CD8-positive, alpha-beta memory T cell (primary cell): ENCODE data around the gene CTIF. TPM values are rescaled to one million over a fixed set of nuclear protein-coding genes. Genes with fewer than 3 reads are reported as not detected.
"Not testable (repeated sequence)": the region's sequence is repeated elsewhere in the genome, so short reads cannot be mapped to it uniquely, and the experiment has no call there.

Experiments used
- CTCF ChIA-PET: fragments of 350-600 bp; sonication (Branson Sonifier 250); formaldehyde crosslinking; loops from one replicate; lab custom pipeline; 2021; ENCODE audit warnings: antibody characterized with exemption; lab: Charles Lee
- POLR2A ChIA-PET: fragments of 350-600 bp; sonication (Branson Sonifier 250); formaldehyde crosslinking; loops from one replicate; lab custom pipeline; 2021; ENCODE audit warnings: antibody characterized with exemption; lab: Charles Lee
- DNase-seq, 5 donors: peaks; one replicate each; pipeline versions ENCODE4 v3.0.0 to v3.0.0-alpha.2; 2020 to 2022; ENCODE audit warnings: mixed read lengths in 1 of 5
- H3K27ac ChIP-seq: one replicate; pipeline ENCODE4 v1.7.0; 2013; ENCODE audit warnings: low read depth, mild to moderate bottlenecking, low read length, moderate library complexity
- H3K27me3 ChIP-seq: 2 replicates; pipeline ENCODE4 v1.7.0; 2013; ENCODE audit warnings: low read length, mild to moderate bottlenecking; ENCODE audit not compliant: insufficient read depth, poor library complexity, severe bottlenecking
- H3K36me3 ChIP-seq: 2 replicates; pipeline ENCODE4 v1.7.0; 2013; ENCODE audit warnings: mild to moderate bottlenecking, low read length, moderate library complexity; ENCODE audit not compliant: insufficient read depth
- H3K4me1 ChIP-seq: 2 replicates; pipeline ENCODE4 v1.7.0; 2013; ENCODE audit warnings: mild to moderate bottlenecking, low read length, moderate library complexity; ENCODE audit not compliant: insufficient read depth
- H3K4me3 ChIP-seq: 2 replicates; pipeline ENCODE4 v1.7.0; 2013; ENCODE audit warnings: mild to moderate bottlenecking, low read length
- H3K9me3 ChIP-seq: 2 replicates; pipeline ENCODE4 v1.7.0; 2013; ENCODE audit warnings: mild to moderate bottlenecking, low read length
- H3K27ac Mint-ChIP-seq, 8 donors: one replicate each; pipeline ENCODE4 v1.8.0; 2020 to 2021; ENCODE audit warnings: mixed read lengths in 8 of 8, mild to moderate bottlenecking in 6 of 8, inconsistent platforms in 3 of 8, moderate library complexity in 3 of 8
- H3K27me3 Mint-ChIP-seq, 2 donors: one replicate each; pipeline ENCODE4 v1.8.0; 2020 to 2021; ENCODE audit warnings: mixed read lengths in 2 of 2, mild to moderate bottlenecking in 1 of 2, moderate library complexity in 1 of 2
- H3K36me3 Mint-ChIP-seq, 3 donors: one replicate each; pipeline ENCODE4 v1.8.0; 2020 to 2021; ENCODE audit warnings: mixed read lengths in 3 of 3, inconsistent platforms in 1 of 3, mild to moderate bottlenecking in 1 of 3
- H3K4me1 Mint-ChIP-seq, 3 donors: one replicate each; pipeline ENCODE4 v1.8.0; 2020 to 2021; ENCODE audit warnings: mixed read lengths in 3 of 3, inconsistent platforms in 1 of 3, mild to moderate bottlenecking in 1 of 3
- H3K4me3 Mint-ChIP-seq, 7 donors: one replicate each; pipeline ENCODE4 v1.8.0; 2020 to 2021; ENCODE audit warnings: mixed read lengths in 7 of 7, mild to moderate bottlenecking in 6 of 7, moderate library complexity in 4 of 7, inconsistent platforms in 2 of 7
- H3K9me3 Mint-ChIP-seq, 5 donors: one replicate each; pipeline ENCODE4 v1.8.0; 2020 to 2022; ENCODE audit warnings: mixed read lengths in 5 of 5, mild to moderate bottlenecking in 3 of 5, moderate library complexity in 2 of 5, inconsistent platforms in 1 of 5
- polyA plus RNA-seq: library from polyadenylated mRNA; unstranded; fragments of 300-500 nt; fragmentation: Illumina TruSeq; gene quantifications from one replicate; pipeline ENCODE4 v1.2.3, GENCODE V29; 2021
- total RNA-seq, 2 experiments: library from RNA; stranded (reverse); gene quantifications; one replicate each; pipeline ENCODE4 v1.2.3, GENCODE V29; 2021

Gene CTIF
- total and polyA plus RNA-seq, 3 experiments from 2014 or later: 0.89 to 4.8 (median 4.2) TPM

- Mint-ChIP-seq H3K9me3 (no peaks in the 10 kb centered on the region), H3K4me1 (peaks cover 22 to 35% (median 24%) of the 10 kb centered on the region in 3 donors), H3K4me3 (no peak overlapping the region), H3K27ac (peak overlapping the region in 1 of 8 donors; percentile 39), H3K36me3 (no peaks in the 10 kb centered on the region), H3K27me3 (no peaks in the 10 kb centered on the region)
- DNase-seq: no peak
- Histone ChIP-seq H3K27ac (no peak overlapping the region), H3K4me3 (no peak overlapping the region), H3K27me3 (no peaks in the 10 kb centered on the region), H3K36me3 (no peaks in the 10 kb centered on the region), H3K9me3 (no peaks in the 10 kb centered on the region), H3K4me1 (peaks cover 23% of the 10 kb centered on the region)
- CTCF ChIA-PET: no interaction called here
- POLR2A ChIA-PET: no interaction called here
Observed at GRCh38 chr18:48866028-48866733, 327.4 kb downstream of the CTIF start.

GRCh38 chr18:48866856-48867255 lies 328.0 kb downstream of the CTIF start:
- Histone ChIP-seq H3K4me1 (peaks cover 23% of the 10 kb centered on the region), H3K27ac (no peak overlapping the region), H3K27me3 (no peaks in the 10 kb centered on the region), H3K36me3 (no peaks in the 10 kb centered on the region), H3K9me3 (no peaks in the 10 kb centered on the region), H3K4me3 (no peak overlapping the region)
- no peak for DNase-seq
- ChIA-PET POLR2A (no interaction called here), CTCF (no interaction called here)
- no peak overlapping the region for H3K4me3 Mint-ChIP-seq
- H3K36me3 Mint-ChIP-seq: no peaks in the 10 kb centered on the region
- no peaks in the 10 kb centered on the region for H3K9me3 Mint-ChIP-seq
- peaks cover 22 to 42% (median 31%) of the 10 kb centered on the region in 3 donors for H3K4me1 Mint-ChIP-seq
- H3K27ac Mint-ChIP-seq: peak overlapping the region in 4 of 8 donors; percentile 26 to 47 (median 34)
- no peaks in the 10 kb centered on the region for H3K27me3 Mint-ChIP-seq

GRCh38 chr18:48867978-48868377 lies 329.1 kb downstream of the CTIF start:
- CTCF ChIA-PET: interaction anchor here (0.8 to 1.6 kb wide), 6 partner anchors 45 to 175 kb away, joined by 3 to 5 read pairs (median 4); no protein-coding TSS in a partner anchor
- Mint-ChIP-seq H3K9me3 (no peaks in the 10 kb centered on the region), H3K4me1 (peaks cover 24 to 48% (median 38%) of the 10 kb centered on the region in 3 donors), H3K27ac (peak overlapping the region; percentile 54 to 96 (median 94)), H3K36me3 (no peaks in the 10 kb centered on the region), H3K27me3 (no peaks in the 10 kb centered on the region), H3K4me3 (peak overlapping the region in 6 of 7 donors; percentile 42 to 80 (median 68))
- H3K4me3 ChIP-seq: no peak overlapping the region
- no peaks in the 10 kb centered on the region for H3K9me3 ChIP-seq
- peak overlapping the region; percentile 27 for H3K27ac ChIP-seq
- H3K27me3 ChIP-seq: no peaks in the 10 kb centered on the region
- peaks cover 23% of the 10 kb centered on the region for H3K4me1 ChIP-seq
- POLR2A ChIA-PET: no interaction called here
- no peaks in the 10 kb centered on the region for H3K36me3 ChIP-seq
- DNase-seq: no peak

GRCh38 chr18:48868468-48869466 lies 329.9 kb downstream of the CTIF start:
- no peak overlapping the region for H3K4me3 ChIP-seq
- no peaks in the 10 kb centered on the region for H3K27me3 Mint-ChIP-seq
- H3K27ac Mint-ChIP-seq: peak overlapping the region; percentile 54 to 96 (median 94)
- POLR2A ChIA-PET: interaction anchor here (0.6 to 1.0 kb wide), 3 partner anchors 60 to 84 kb away, joined by 3 to 4 read pairs (median 3); no protein-coding TSS in a partner anchor
- H3K4me1 Mint-ChIP-seq: peaks cover 24 to 48% (median 42%) of the 10 kb centered on the region in 3 donors
- H3K9me3 ChIP-seq: no peaks in the 10 kb centered on the region
- no peaks in the 10 kb centered on the region for H3K27me3 ChIP-seq
- DNase-seq: peak in 3 of 5 donors; percentile 27 to 75 (median 53)
- no peaks in the 10 kb centered on the region for H3K36me3 Mint-ChIP-seq
- H3K4me3 Mint-ChIP-seq: peak overlapping the region in 6 of 7 donors; percentile 42 to 80 (median 68)
- CTCF ChIA-PET: interaction anchor here (0.7 to 1.6 kb wide), 6 partner anchors 8 to 79 kb away, joined by 3 to 5 read pairs (median 4); no protein-coding TSS in a partner anchor
- H3K4me1 ChIP-seq: peaks cover 23% of the 10 kb centered on the region
- no peaks in the 10 kb centered on the region for H3K9me3 Mint-ChIP-seq
- no peaks in the 10 kb centered on the region for H3K36me3 ChIP-seq
- peak overlapping the region; percentile 60 for H3K27ac ChIP-seq

GRCh38 chr18:48869591-48869990 lies 330.8 kb downstream of the CTIF start:
- CTCF ChIA-PET: no interaction called here
- Histone ChIP-seq H3K4me1 (peaks cover 23% of the 10 kb centered on the region), H3K9me3 (no peaks in the 10 kb centered on the region), H3K4me3 (no peak overlapping the region), H3K36me3 (no peaks in the 10 kb centered on the region), H3K27me3 (no peaks in the 10 kb centered on the region), H3K27ac (peak overlapping the region; percentile 16)
- Mint-ChIP-seq H3K4me3 (peak overlapping the region in 1 of 7 donors; percentile 15), H3K27ac (peak overlapping the region in 6 of 8 donors; percentile 54 to 96 (median 93)), H3K27me3 (no peaks in the 10 kb centered on the region), H3K36me3 (no peaks in the 10 kb centered on the region), H3K9me3 (no peaks in the 10 kb centered on the region), H3K4me1 (peaks cover 24 to 48% (median 42%) of the 10 kb centered on the region in 3 donors)
- no peak for DNase-seq
- POLR2A ChIA-PET: no interaction called here

- CTCF ChIA-PET, H3K36me3 ChIP-seq, H3K4me3 ChIP-seq, H3K9me3 Mint-ChIP-seq, H3K36me3 Mint-ChIP-seq, H3K4me3 Mint-ChIP-seq, H3K27me3 ChIP-seq, POLR2A ChIA-PET, H3K27me3 Mint-ChIP-seq, DNase-seq, H3K27ac ChIP-seq, H3K9me3 ChIP-seq: not testable (repeated sequence)
- peaks cover 23% of the 10 kb centered on the region for H3K4me1 ChIP-seq
- Mint-ChIP-seq H3K4me1 (peaks cover 24 to 48% (median 42%) of the 10 kb centered on the region in 3 donors), H3K27ac (peak overlapping the region in 2 of 8 donors; percentile 17 to 63)
Observed at GRCh38 chr18:48870926-48871325, 332.1 kb downstream of the CTIF start.

- DNase-seq: no peak
- ChIA-PET POLR2A (interaction anchor here (0.5 kb wide), 1 partner anchor 24 kb away, joined by 4 read pairs; no protein-coding TSS in a partner anchor), CTCF (interaction anchor here (1.1 kb wide), 1 partner anchor 94 kb away, joined by 5 read pairs; no protein-coding TSS in a partner anchor)
- Histone ChIP-seq H3K9me3 (no peaks in the 10 kb centered on the region), H3K4me1 (peaks cover 23% of the 10 kb centered on the region), H3K36me3 (no peaks in the 10 kb centered on the region), H3K27me3 (no peaks in the 10 kb centered on the region), H3K27ac (no peak overlapping the region), H3K4me3 (no peak overlapping the region)
- no peaks in the 10 kb centered on the region for H3K36me3 Mint-ChIP-seq
- no peaks in the 10 kb centered on the region for H3K27me3 Mint-ChIP-seq
- peak overlapping the region in 2 of 8 donors; percentile 22 to 63 for H3K27ac Mint-ChIP-seq
- H3K4me1 Mint-ChIP-seq: peaks cover 24 to 42% (median 42%) of the 10 kb centered on the region in 3 donors
- no peaks in the 10 kb centered on the region for H3K9me3 Mint-ChIP-seq
- no peak overlapping the region for H3K4me3 Mint-ChIP-seq
Observed at GRCh38 chr18:48871391-48872166, 332.7 kb downstream of the CTIF start.
